A549 (cell line): Measurements from ENCODE around the gene INTS14. TPM values are rescaled to one million over a fixed set of nuclear protein-coding genes. Genes with fewer than 3 reads are reported as not detected.

ENCODE experiments used
- ATAC-seq, 2 experiments: fragments of 200-7000 bp in 1 of 2; fragments of >200 bp in 1 of 2; cut with Nextera tagmentation in 1 of 2; cut with Tn5 transposase in 1 of 2; 3 replicates each; pipeline versions ENCODE4 v1.8.0 to v1.9.1; 2018 to 2020; ENCODE audit warnings: mild to moderate bottlenecking in 1 of 2, moderate library complexity in 1 of 2
- CTCF ChIA-PET: fragments of 300-600 bp; sonication (Branson Sonifier 250); formaldehyde crosslinking; extraction: SDS; loops from one replicate; lab custom pipeline; 2021; ENCODE audit warnings: antibody characterized with exemption, inconsistent platforms; lab: Yijun Ruan, JAX
- POLR2A ChIA-PET: fragments of 350-600 bp; formaldehyde crosslinking; extraction: SDS; loops from one replicate; lab custom pipeline; 2021; ENCODE audit warnings: antibody characterized with exemption, inconsistent platforms; lab: Yijun Ruan, JAX
- DNase-seq, 2 experiments: peaks; one replicate each; pipeline versions ENCODE4 v3.0.0 to v3.0.0-alpha.2; 2011 to 2016; ENCODE audit warnings: low read depth in 1 of 2, low spot score in 1 of 2
- FAIRE-seq: peaks from 2 replicates; lab custom pipeline; 2011; peaks lifted over from hg19 to GRCh38; lab: Jason Lieb, UNC
- H3K27ac ChIP-seq, 2 experiments: fragments of >200 bp; sonication (Bioruptor Twin); formaldehyde crosslinking; 3 replicates each; pipeline ENCODE4 v1.5.1; 2016 to 2017
- H3K4me1 ChIP-seq: fragments of >200 bp; sonication (Bioruptor Twin); formaldehyde crosslinking; 3 replicates; pipeline ENCODE4 v1.6.1; 2016
- H3K4me2 ChIP-seq: fragments of >200 bp; sonication (Bioruptor Twin); formaldehyde crosslinking; 3 replicates; pipeline ENCODE4 v1.6.1; 2016
- H3K4me3 ChIP-seq: fragments of >200 bp; sonication (Bioruptor Twin); formaldehyde crosslinking; 3 replicates; pipeline ENCODE4 v1.5.1; 2016
- H3K9me3 ChIP-seq: fragments of >200 bp; sonication (Bioruptor Twin); formaldehyde crosslinking; 3 replicates; pipeline ENCODE4 v1.6.1; 2016
- ATOH8 ChIP-seq: fragments of 250-450 bp; sonication (Bioruptor Pico); IDR thresholded peaks from 2 replicates; pipeline ENCODE4 v1.5.0; 2020; ENCODE audit warnings: low read depth, mild to moderate bottlenecking, moderate library complexity
- BHLHE40 ChIP-seq: IDR thresholded peaks from 2 replicates; pipeline ENCODE4 v1.6.1; 2012; ENCODE audit warnings: low read depth, low read length, inconsistent platforms
- EHF ChIP-seq: fragments of 250-450 bp; sonication (Bioruptor Pico); IDR thresholded peaks from 2 replicates; pipeline ENCODE4 v1.5.0; 2020; ENCODE audit warnings: mild to moderate bottlenecking
- ESRRA ChIP-seq: fragments of 150-350 bp; IDR thresholded peaks from 2 replicates; pipeline ENCODE4 v1.6.1; 2014; ENCODE audit warnings: mild to moderate bottlenecking, low read length, borderline replicate concordance
- FOXS1 ChIP-seq: fragments of 250-450 bp; sonication (Bioruptor Pico); IDR thresholded peaks from 2 replicates; pipeline ENCODE4 v1.5.0; 2020; ENCODE audit warnings: mild to moderate bottlenecking, moderate library complexity
- GATA3 ChIP-seq: IDR thresholded peaks from 2 replicates; pipeline ENCODE4 v1.6.1; 2012; ENCODE audit warnings: borderline replicate concordance
- HEYL ChIP-seq: fragments of 250-450 bp; sonication (Bioruptor Pico); IDR thresholded peaks from 2 replicates; pipeline ENCODE4 v1.8.0; 2021; ENCODE audit warnings: mild to moderate bottlenecking, moderate library complexity
- HOXB13 ChIP-seq: fragments of 250-450 bp; sonication (Bioruptor Pico); IDR thresholded peaks from 2 replicates; pipeline ENCODE4 v1.5.0; 2020; ENCODE audit warnings: low read depth, mild to moderate bottlenecking, moderate library complexity
- JUN ChIP-seq, 2 experiments: fragments of >200 bp; sonication (Bioruptor Twin); formaldehyde crosslinking; IDR thresholded peaks; 2 replicates in 1 of 2; 3 replicates in 1 of 2; pipeline ENCODE4 v1.6.1; 2016 to 2017
- JUNB ChIP-seq: fragments of >200 bp; sonication (Bioruptor Twin); formaldehyde crosslinking; IDR thresholded peaks from 2 replicates; pipeline ENCODE4 v1.6.1; 2016
- KDM5A ChIP-seq: fragments of 200-600 bp; sonication (generic); IDR thresholded peaks from 2 replicates; pipeline ENCODE4 v1.6.1; 2016; ENCODE audit warnings: antibody characterized with exemption, mild to moderate bottlenecking
- MAFK ChIP-seq: fragments of 450-650 bp; IDR thresholded peaks from 2 replicates; pipeline ENCODE4 v1.6.1; 2014; ENCODE audit not compliant: partially characterized antibody
- MAZ ChIP-seq: fragments of 150-350 bp; IDR thresholded peaks from 2 replicates; pipeline ENCODE4 v1.6.1; 2014; ENCODE audit warnings: antibody characterized with exemption, low read depth, low read length, borderline replicate concordance
- NR3C1 ChIP-seq: fragments of >200 bp; sonication (Bioruptor Twin); formaldehyde crosslinking; IDR thresholded peaks from 3 replicates; pipeline ENCODE4 v1.6.1; 2017
- RAD21 ChIP-seq, 2 experiments: fragments of >200 bp in 1 of 2; sonication (Bioruptor Twin) in 1 of 2; formaldehyde crosslinking in 1 of 2; IDR thresholded peaks in 1 of 2; conservative IDR thresholded peaks in 1 of 2; 2 replicates in 1 of 2; 3 replicates in 1 of 2; pipeline ENCODE4 v1.6.1; 2012 to 2018; ENCODE audit warnings: inconsistent platforms in 1 of 2
- RFX5 ChIP-seq: fragments of 450-650 bp; IDR thresholded peaks from 2 replicates; pipeline ENCODE4 v1.7.1; 2014; ENCODE audit warnings: antibody characterized with exemption, mild to moderate bottlenecking, moderate library complexity
- SMC3 ChIP-seq: fragments of >200 bp; sonication (Bioruptor Twin); formaldehyde crosslinking; IDR thresholded peaks from 3 replicates; pipeline ENCODE4 v1.6.1; 2018; ENCODE audit warnings: inconsistent platforms
- USF2 ChIP-seq: fragments of 450-650 bp; IDR thresholded peaks from 2 replicates; pipeline ENCODE4 v1.6.1; 2014; ENCODE audit warnings: antibody characterized with exemption
- ZSCAN20 ChIP-seq: fragments of 250-450 bp; sonication (Bioruptor Pico); IDR thresholded peaks from 2 replicates; pipeline ENCODE4 v1.8.0; 2022; ENCODE audit warnings: mild to moderate bottlenecking, moderate library complexity
- WGBS: methylation state at CpG from one replicate; pipeline ENCODE4 v1.1.6; 2017; ENCODE audit errors: missing lambda C conversion rate; 5-methylcytosine and 5-hydroxymethylcytosine counted together
- polyA plus RNA-seq, 4 experiments: library from polyadenylated mRNA; depleted of rRNA in 3 of 4; stranded (reverse); fragments of >200 nt; fragmentation: RNase III in 1 of 4; extraction: RNeasy Plus Mini Kit Qiagen cat#74134 plus additional on column Dnase treatment in 1 of 4; gene quantifications; 2 replicates in 3 of 4; 3 replicates in 1 of 4; pipeline ENCODE4 v1.2.3, GENCODE V29; 2011 to 2017

Gene INTS14
- polyA plus RNA-seq, 2 of the 4 experiments (the other 2 are of a cell fraction): 38.1 to 82.1 TPM

- ChIA-PET CTCF (interaction anchor here (1.1 to 9.8 kb wide), 4 partner anchors 8 to 230 kb away, joined by 3 to 106 read pairs (median 10); partner anchors contain the start of gene INTS14), POLR2A (no interaction called here)
- no peak overlapping the region for H3K4me3 ChIP-seq
- H3K27ac ChIP-seq: no peak overlapping the region
- TF ChIP-seq MAFK (peak; percentile 65), FOXS1 (CRISPR knock-in tag) (no peak)
- no peak for DNase-seq
- no peaks in the 10 kb centered on the region for H3K4me1 ChIP-seq
- H3K9me3 ChIP-seq: no peaks in the 10 kb centered on the region
- H3K4me2 ChIP-seq: no peak overlapping the region
- no peak for FAIRE-seq
- ATAC-seq: no peak
- 35% methylated on average over 4 of the region's 4 CpGs for WGBS
These were observed 15.9 kb upstream of the INTS14 start for GRCh38 chr15:65626856-65627255.

GRCh38 chr15:65623103-65623502, 12.2 kb upstream of the INTS14 start:
- CTCF ChIA-PET: interaction anchor here (3.6 to 9.8 kb wide), 2 partner anchors 11 to 13 kb away, joined by 26 to 106 read pairs; partner anchors contain the start of gene INTS14
- ATAC-seq (no peak), DNase-seq (no peak), FAIRE-seq (no peak)
- Histone ChIP-seq H3K27ac (no peak overlapping the region), H3K9me3 (no peaks in the 10 kb centered on the region), H3K4me1 (no peaks in the 10 kb centered on the region), H3K4me3 (no peak overlapping the region), H3K4me2 (no peak overlapping the region)
- POLR2A ChIA-PET: interaction anchor here (1.0 kb wide), 1 partner anchor 12 kb away, joined by 5 read pairs; the partner anchor contains the start of gene INTS14
- TF ChIP-seq USF2: no peak
- TF ChIP-seq JUNB: no peak
- no peak for TF ChIP-seq ZSCAN20 (CRISPR knock-in tag)
- TF ChIP-seq RFX5: no peak

- ChIA-PET POLR2A (interaction anchor here (1.6 kb wide), 1 partner anchor 11 kb away, joined by 8 read pairs; the partner anchor contains the start of gene INTS14), CTCF (interaction anchor here (0.7 to 9.8 kb wide), 6 partner anchors 9 to 241 kb away, joined by 3 to 106 read pairs (median 3); partner anchors contain the start of gene INTS14)
These were observed 10.7 kb upstream of the INTS14 start, which contains the start of gene SLC24A1 for GRCh38 chr15:65621638-65622037. Gene SLC24A1, plus strand, starts transcription at chr15:65621938. Its CDS starts 2,143 bp downstream, at chr15:65624081.

GRCh38 chr15:65620833-65621232, 9.9 kb upstream of the INTS14 start:
- Histone ChIP-seq H3K4me2 (no peak overlapping the region), H3K9me3 (no peaks in the 10 kb centered on the region), H3K4me1 (no peaks in the 10 kb centered on the region), H3K4me3 (no peak overlapping the region)
- DNase-seq (no peak), FAIRE-seq (no peak)
- ChIA-PET POLR2A (interaction anchor here (0.5 kb wide), 1 partner anchor 699 kb away, joined by 6 read pairs; no protein-coding TSS in a partner anchor), CTCF (interaction anchor here (0.5 to 9.8 kb wide), 7 partner anchors 9 to 242 kb away, joined by 3 to 106 read pairs (median 3); partner anchors contain the start of gene INTS14)
- WGBS: 60% methylated on average over 2 of the region's 2 CpGs
- TF ChIP-seq RAD21 (conservative IDR thresholded peaks at IDR 0.05 in 1 of 2, IDR thresholded peaks at IDR 0.05 in 1 of 2): 0 out of 5 replicates have a peak, but pooled peaks of 1 of the 2 experiments have one; percentile 13
- TF ChIP-seq SMC3: no peak
- TF ChIP-seq, all 56 proteins: peak for 1
- peak; percentile 33 to 57; a peak in 2 of 6 replicates for ATAC-seq
- no peak overlapping the region for H3K27ac ChIP-seq

More at GRCh38 chr15:65621638-65622037, 10.7 kb upstream of the INTS14 start, which contains the start of gene SLC24A1:
- Histone ChIP-seq H3K4me1 (no peaks in the 10 kb centered on the region), H3K4me2 (no peak within 1 kb of the TSS), H3K27ac (no peak within 1 kb of the TSS), H3K4me3 (no peak within 1 kb of the TSS), H3K9me3 (no peaks in the 10 kb centered on the region)
- DNase-seq (no peak), ATAC-seq (no peak), FAIRE-seq (no peak)
- TF ChIP-seq BHLHE40 (no peak), EHF (no peak), ESRRA (no peak), MAZ (no peak), FOXS1 (CRISPR knock-in tag) (no peak), HEYL (no peak), NR3C1 (no peak), JUN (IDR thresholded peaks at IDR 0.05) (no peak), KDM5A (no peak), ATOH8 (CRISPR knock-in tag) (no peak), GATA3 (no peak), HOXB13 (CRISPR knock-in tag) (no peak)
- WGBS: 75% methylated on average over 6 of the region's 6 CpGs
